PFSK-1 (cell line): ENCODE results near the gene SLC22A23.

Source experiments
- FOXP2 ChIP-seq: optimal IDR thresholded peaks from 2 replicates; pipeline ENCODE3; 2011; ENCODE audit warnings: borderline replicate concordance, control low read depth, inconsistent platforms; ENCODE audit not compliant: insufficient read depth; ENCODE audit errors: extremely low read length, extremely low read depth
- POLR2AphosphoS5 ChIP-seq: IDR thresholded peaks from 2 replicates; pipeline ENCODE4 v1.6.1; 2012; ENCODE audit warnings: low read depth, mild to moderate bottlenecking, control low read depth, low read length, moderate library complexity
- SIN3A ChIP-seq: IDR thresholded peaks from 2 replicates; pipeline ENCODE4 v1.6.1; 2012; ENCODE audit warnings: mild to moderate bottlenecking, low read length, moderate library complexity, borderline replicate concordance; ENCODE audit not compliant: insufficient read depth
- TAF1 ChIP-seq: IDR thresholded peaks from 2 replicates; pipeline ENCODE4 v1.6.1; 2012; ENCODE audit warnings: low read length, control low read depth, borderline replicate concordance; ENCODE audit not compliant: insufficient read depth
- TF ChIP-seq, protein P1 (sequence below), 2 experiments: IDR thresholded peaks; 2 replicates each; pipeline versions ENCODE4 v1.6.1 to v1.8.0; 2011 to 2012; ENCODE audit warnings: low read depth in 2 of 2, low read length in 2 of 2, control low read depth in 1 of 2, inconsistent platforms in 1 of 2, mild to moderate bottlenecking in 1 of 2, moderate library complexity in 1 of 2; ENCODE audit not compliant: insufficient read depth in 1 of 2

DNA sequence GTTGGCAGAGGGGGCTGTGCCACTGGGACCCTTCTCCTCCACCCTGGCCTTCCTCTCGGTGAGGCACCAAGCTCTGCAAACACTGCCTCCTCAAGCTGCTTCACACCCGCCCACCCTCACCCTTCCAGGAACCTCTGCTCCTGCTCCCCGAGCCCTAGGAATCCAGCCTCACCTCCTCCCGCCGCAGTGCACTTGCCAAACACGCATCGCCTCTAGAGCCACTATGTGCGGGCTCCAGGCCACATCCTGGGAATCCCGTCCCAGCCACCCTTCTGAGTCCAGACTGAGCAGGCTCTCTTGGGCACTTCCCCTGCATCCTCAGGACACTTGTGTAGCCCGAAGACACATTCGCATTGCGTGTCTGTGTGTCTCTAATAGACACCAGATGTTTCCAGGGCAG lies 179.6 kb downstream of the SLC22A23 start:
- no peak for TF ChIP-seq TAF1
- no peak for TF ChIP-seq POLR2AphosphoS5
- TF ChIP-seq SIN3A: no peak
- TF ChIP-seq, protein P1, sequence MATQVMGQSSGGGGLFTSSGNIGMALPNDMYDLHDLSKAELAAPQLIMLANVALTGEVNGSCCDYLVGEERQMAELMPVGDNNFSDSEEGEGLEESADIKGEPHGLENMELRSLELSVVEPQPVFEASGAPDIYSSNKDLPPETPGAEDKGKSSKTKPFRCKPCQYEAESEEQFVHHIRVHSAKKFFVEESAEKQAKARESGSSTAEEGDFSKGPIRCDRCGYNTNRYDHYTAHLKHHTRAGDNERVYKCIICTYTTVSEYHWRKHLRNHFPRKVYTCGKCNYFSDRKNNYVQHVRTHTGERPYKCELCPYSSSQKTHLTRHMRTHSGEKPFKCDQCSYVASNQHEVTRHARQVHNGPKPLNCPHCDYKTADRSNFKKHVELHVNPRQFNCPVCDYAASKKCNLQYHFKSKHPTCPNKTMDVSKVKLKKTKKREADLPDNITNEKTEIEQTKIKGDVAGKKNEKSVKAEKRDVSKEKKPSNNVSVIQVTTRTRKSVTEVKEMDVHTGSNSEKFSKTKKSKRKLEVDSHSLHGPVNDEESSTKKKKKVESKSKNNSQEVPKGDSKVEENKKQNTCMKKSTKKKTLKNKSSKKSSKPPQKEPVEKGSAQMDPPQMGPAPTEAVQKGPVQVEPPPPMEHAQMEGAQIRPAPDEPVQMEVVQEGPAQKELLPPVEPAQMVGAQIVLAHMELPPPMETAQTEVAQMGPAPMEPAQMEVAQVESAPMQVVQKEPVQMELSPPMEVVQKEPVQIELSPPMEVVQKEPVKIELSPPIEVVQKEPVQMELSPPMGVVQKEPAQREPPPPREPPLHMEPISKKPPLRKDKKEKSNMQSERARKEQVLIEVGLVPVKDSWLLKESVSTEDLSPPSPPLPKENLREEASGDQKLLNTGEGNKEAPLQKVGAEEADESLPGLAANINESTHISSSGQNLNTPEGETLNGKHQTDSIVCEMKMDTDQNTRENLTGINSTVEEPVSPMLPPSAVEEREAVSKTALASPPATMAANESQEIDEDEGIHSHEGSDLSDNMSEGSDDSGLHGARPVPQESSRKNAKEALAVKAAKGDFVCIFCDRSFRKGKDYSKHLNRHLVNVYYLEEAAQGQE (IDR thresholded peaks at IDR 0.05; ENCODE audit: insufficient read depth in 1 of 2, low read depth in 2 of 2, low read length in 2 of 2): no peak
- no peak for TF ChIP-seq FOXP2
